Gastroesophageal sphincter (tissue), 3 donors: ENCODE measurements around the gene KDM4C.

Experiments used
- CTCF ChIP-seq, 4 experiments: fragments of 200-600 bp in 2 of 4; fragments of 450-650 bp in 2 of 4; sonication (generic) in 1 of 4; IDR thresholded peaks; one replicate each; pipeline ENCODE4 v1.5.1; 2017 to 2019; ENCODE audit warnings: antibody characterized with exemption in 4 of 4, mild to moderate bottlenecking in 2 of 4, moderate library complexity in 2 of 4
- POLR2A ChIP-seq, 2 donors: fragments of 450-650 bp; IDR thresholded peaks; one replicate each; pipeline ENCODE4 v1.6.1; 2017; ENCODE audit warnings: antibody characterized with exemption in 2 of 2, mild to moderate bottlenecking in 2 of 2, moderate library complexity in 1 of 2
- POLR2AphosphoS5 ChIP-seq: sonication (generic); formaldehyde crosslinking; IDR thresholded peaks from one replicate; pipeline ENCODE4 v1.6.1; 2017; ENCODE audit warnings: antibody characterized with exemption

- TF ChIP-seq POLR2AphosphoS5 (no peak), POLR2A (IDR thresholded peaks at IDR 0.05) (no peak), CTCF (IDR thresholded peaks at IDR 0.05) (no peak)
These were observed 385.9 kb downstream of the KDM4C start for GRCh38 chr9:7143645-7144200.
